ENCODE measurements around the gene MTNR1B. TPM values are rescaled to one million over a fixed set of nuclear protein-coding genes. Genes with fewer than 3 reads are reported as not detected.
A peak's percentile ranks its signal among the peaks of the same experiment; 100 is the strongest.

The MTNR1B gene
- total RNA-seq: not detected in 2 replicates
- long read RNA-seq: 0 reads

- no peaks in the 10 kb centered on the region for H3K36me3 Mint-ChIP-seq (ENCODE audit: low read depth)
- peaks cover 7% of the 10 kb centered on the region for H3K4me1 Mint-ChIP-seq
- no peak for DNase-seq (ENCODE audit: low read depth, low spot score)
- TF ChIP-seq CTCF (conservative IDR thresholded peaks at IDR 0.05): no peak
- no peak within 1 kb of the TSS for H3K27ac Mint-ChIP-seq (ENCODE audit: unreplicated experiment)
- peaks cover 6% of the 10 kb centered on the region for H3K9me3 Mint-ChIP-seq
- peak within 1 kb of the TSS; percentile 31 for H3K4me3 Mint-ChIP-seq
- H3K27me3 Mint-ChIP-seq (ENCODE audit: low read depth): peaks cover 58% of the 10 kb centered on the region
Measured at GRCh38 chr11:92969634-92970347, at the start of gene MTNR1B. Gene MTNR1B (plus strand): TSS chr11:92969651. CDS start chr11:92969726, 75 bp downstream.

- Mint-ChIP-seq H3K36me3 (ENCODE audit: low read depth) (peaks cover 6% of the 10 kb centered on the region), H3K27ac (ENCODE audit: unreplicated experiment) (no peak overlapping the region), H3K4me1 (peaks cover 11% of the 10 kb centered on the region), H3K4me3 (no peak overlapping the region), H3K27me3 (ENCODE audit: low read depth) (no peaks in the 10 kb centered on the region), H3K9me3 (peaks cover 9% of the 10 kb centered on the region)
- no peak for TF ChIP-seq CTCF (conservative IDR thresholded peaks at IDR 0.05)
- no peak for DNase-seq (ENCODE audit: low read depth, low spot score)
Measured at GRCh38 chr11:92920331-92920730, 49.1 kb upstream of the MTNR1B start.

- no peak overlapping the region for H3K27ac Mint-ChIP-seq (ENCODE audit: unreplicated experiment)
- DNase-seq (ENCODE audit: low read depth, low spot score): no peak
- no peaks in the 10 kb centered on the region for H3K27me3 Mint-ChIP-seq (ENCODE audit: low read depth)
- H3K4me3 Mint-ChIP-seq: no peak overlapping the region
- peaks cover 11% of the 10 kb centered on the region for H3K9me3 Mint-ChIP-seq
- peaks cover 11% of the 10 kb centered on the region for H3K4me1 Mint-ChIP-seq
- no peak for TF ChIP-seq CTCF (conservative IDR thresholded peaks at IDR 0.05)
- peaks cover 10% of the 10 kb centered on the region for H3K36me3 Mint-ChIP-seq (ENCODE audit: low read depth)
Measured at GRCh38 chr11:92922731-92923130, 46.7 kb upstream of the MTNR1B start.

GRCh38 chr11:92929246-92929645 lies 40.2 kb upstream of the MTNR1B start:
- Mint-ChIP-seq H3K4me3 (no peak overlapping the region), H3K27me3 (ENCODE audit: low read depth) (no peaks in the 10 kb centered on the region), H3K4me1 (no peaks in the 10 kb centered on the region), H3K9me3 (peaks cover 9% of the 10 kb centered on the region), H3K27ac (ENCODE audit: unreplicated experiment) (no peak overlapping the region), H3K36me3 (ENCODE audit: low read depth) (peaks cover 10% of the 10 kb centered on the region)
- DNase-seq (ENCODE audit: low read depth, low spot score): no peak
- no peak for TF ChIP-seq CTCF (conservative IDR thresholded peaks at IDR 0.05)

- Mint-ChIP-seq H3K27ac (ENCODE audit: unreplicated experiment) (no peak overlapping the region), H3K4me1 (no peaks in the 10 kb centered on the region), H3K4me3 (no peak overlapping the region), H3K9me3 (peaks cover 5% of the 10 kb centered on the region), H3K36me3 (ENCODE audit: low read depth) (peaks cover 7% of the 10 kb centered on the region), H3K27me3 (ENCODE audit: low read depth) (no peaks in the 10 kb centered on the region)
- DNase-seq (ENCODE audit: low read depth, low spot score): no peak
- no peak for TF ChIP-seq CTCF (conservative IDR thresholded peaks at IDR 0.05)
Measured at GRCh38 chr11:92929653-92930052, 39.8 kb upstream of the MTNR1B start.
